GM12891 (cell line): ENCODE results near the gene SH3TC1.

Experiments used
- POLR2A ChIP-seq: IDR thresholded peaks from 2 replicates; pipeline ENCODE4 v1.6.1; 2011; ENCODE audit warnings: low read depth, low read length, control low read depth
- POLR2AphosphoS5 ChIP-seq: IDR thresholded peaks from 2 replicates; pipeline ENCODE4 v1.6.1; 2011; ENCODE audit warnings: low read depth, low read length, control low read depth
- POU2F2 ChIP-seq: IDR thresholded peaks from 2 replicates; pipeline ENCODE4 v1.6.1; 2011; ENCODE audit warnings: low read depth, mild to moderate bottlenecking, control low read depth, low read length, moderate library complexity
- SPI1 ChIP-seq: IDR thresholded peaks from 2 replicates; pipeline ENCODE4 v1.6.1; 2011; ENCODE audit warnings: low read depth, low read length, control low read depth
- TAF1 ChIP-seq: IDR thresholded peaks from 2 replicates; pipeline ENCODE4 v1.6.1; 2011; ENCODE audit warnings: low read depth, low read length, control low read depth

DNA sequence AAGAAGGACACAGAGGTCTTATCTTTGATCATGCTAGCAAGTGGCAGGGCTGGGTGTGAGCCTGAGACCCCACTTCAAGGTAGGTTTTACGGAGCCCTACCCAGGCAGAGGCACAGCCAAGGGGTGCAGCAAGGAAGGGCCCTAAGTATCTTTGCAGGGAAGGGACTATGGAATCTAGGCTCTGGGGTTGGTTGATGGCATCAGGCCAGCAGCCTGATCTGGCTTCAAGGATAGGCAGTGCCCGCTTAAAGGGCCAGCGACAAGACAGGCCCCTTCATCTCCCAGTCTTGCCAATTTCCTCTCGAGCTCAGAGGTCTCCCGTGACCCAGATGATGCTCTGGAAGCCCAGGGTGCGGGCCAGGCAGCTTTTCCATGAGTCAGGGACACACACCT lies 46.2 kb upstream of the SH3TC1 start:
- TF ChIP-seq POLR2AphosphoS5 = no peak
- TF ChIP-seq POLR2A = no peak
- no peak for TF ChIP-seq SPI1
- no peak for TF ChIP-seq TAF1
- no peak for TF ChIP-seq POU2F2
